Measurements from ENCODE around the gene GID8. TPM values are rescaled to one million over a fixed set of nuclear protein-coding genes. Genes with fewer than 3 reads are reported as not detected.

Gene GID8
- total and polyA plus RNA-seq, 9 of the 15 experiments (the other 6 are each of a cell fraction or from before 2014, with no cell fraction given) = 7.5 to 31.6 (median 22.2) TPM

- TF ChIP-seq UBTF (IDR thresholded peaks at IDR 0.05; ENCODE audit: borderline replicate concordance in 1 of 2, low read depth in 2 of 2, low read length in 2 of 2) = no peak
Measured at GRCh38 chr20:62941792-62942191, 3.8 kb downstream of the GID8 start (continued).

- H2AFZ ChIP-seq (ENCODE audit: low read depth, low read length) = no peak overlapping the region
- H3K79me2 ChIP-seq (ENCODE audit: control insufficient read depth, insufficient read depth, low read length) = peaks cover 45% of the 10 kb centered on the region
- H3K36me3 ChIP-seq (ENCODE audit: control insufficient read depth, insufficient read depth, low read length) = peaks cover 78% of the 10 kb centered on the region
- DNase-seq (ENCODE audit: extremely low read depth in 1 of 4, low spot score in 3 of 4) (no peak), ATAC-seq (no peak), FAIRE-seq (no peak)
- 95% methylated on average over 2 of the region's 2 CpGs for WGBS (ENCODE audit: insufficient coverage, low coverage, missing lambda C conversion rate)
- H3K27ac ChIP-seq (ENCODE audit: extremely low read depth, low read depth, low read length) = no peak overlapping the region
- no peaks in the 10 kb centered on the region for H3K9me3 ChIP-seq (replicated peaks; ENCODE audit: control insufficient read depth, insufficient read depth, low read depth, low read length)
- H3K4me3 ChIP-seq = no peak overlapping the region
- H3K27me3 ChIP-seq (ENCODE audit: control insufficient read depth in 2 of 2, insufficient read depth in 2 of 2, low read length in 2 of 2) = no peaks in the 10 kb centered on the region
- POLR2A ChIA-PET = no interaction called here
- H3K9me1 ChIP-seq (ENCODE audit: control insufficient read depth, insufficient read depth, low read length) = no peaks in the 10 kb centered on the region
- no TSS peak for BruUV-seq (replicated peaks)
- H3K4me1 ChIP-seq (replicated peaks in 1 of 2; ENCODE audit: control insufficient read depth in 2 of 2, insufficient read depth in 2 of 2, low read length in 2 of 2) = peaks cover 10 to 22% of the 10 kb centered on the region in 2 experiments; a peak in 4 of 5 replicates
- no peak overlapping the region for H3K9ac ChIP-seq (ENCODE audit: insufficient read depth in 1 of 2, low read depth in 2 of 2, low read length in 2 of 2)
- intact Hi-C loops (cut with micrococcal nuclease) = no loop called here
- H4K20me1 ChIP-seq (replicated peaks; ENCODE audit: control insufficient read depth, insufficient read depth, low read length) = peaks cover 7% of the 10 kb centered on the region; the same call in 1 of the 2 replicates
- no peak overlapping the region for H3K4me2 ChIP-seq (ENCODE audit: insufficient read depth, low read length)
- in situ Hi-C loops (cut with MboI) = no loop called here
- CTCF ChIA-PET (ENCODE audit: low intra/inter-chr PET ratio) = no interaction called here
- TF ChIP-seq CXXC5 (CRISPR knock-in tag; IDR thresholded peaks at IDR 0.05) = no peak
- no peak for TF ChIP-seq WHSC1 (IDR thresholded peaks at IDR 0.05; ENCODE audit: low read length)
- no peak for TF ChIP-seq ZNF699 (CRISPR knock-in tag; IDR thresholded peaks at IDR 0.05; ENCODE audit: insufficient replicate concordance)
- no peak for TF ChIP-seq CHD7 (IDR thresholded peaks at IDR 0.05; ENCODE audit: low read depth, low read length)
- no peak for TF ChIP-seq ESRRB (CRISPR knock-in tag; IDR thresholded peaks at IDR 0.05; ENCODE audit: borderline replicate concordance)
- TF ChIP-seq ZNF644 (tag; IDR thresholded peaks at IDR 0.05; ENCODE audit: low read depth) = no peak
Measured at GRCh38 chr20:62942456-62942855, 4.5 kb downstream of the GID8 start.
